Uterus (tissue), 4 donors: ENCODE results near the gene ZNF512B. TPM values are rescaled to one million over a fixed set of nuclear protein-coding genes. Genes with fewer than 3 reads are reported as not detected.
"Not testable (repeated sequence)": the region's sequence is repeated elsewhere in the genome, so short reads cannot be mapped to it uniquely, and the experiment has no call there.

Experiments
- DNase-seq, 2 donors: peaks; one replicate each; pipeline ENCODE4 v3.0.0-alpha.2; 2019 to 2020
- H3K27ac ChIP-seq, 2 donors: fragments of 200-600 bp; sonication (generic); 1 replicate in 1 of 2; 2 replicates in 1 of 2; pipeline ENCODE4 v1.5.1; 2016 to 2018
- H3K27me3 ChIP-seq, 2 donors: fragments of 200-600 bp; sonication (generic); one replicate each; pipeline ENCODE4 v1.5.1; 2018 to 2019; ENCODE audit warnings: control low read depth in 1 of 2
- H3K36me3 ChIP-seq, 2 donors: fragments of 200-600 bp; sonication (generic); one replicate each; pipeline ENCODE4 v1.5.1; 2019; ENCODE audit warnings: control low read depth in 1 of 2
- H3K4me1 ChIP-seq, 2 donors: fragments of 200-600 bp; sonication (generic); one replicate each; pipeline ENCODE4 v1.5.1; 2018 to 2019; ENCODE audit warnings: control low read depth in 1 of 2
- H3K4me3 ChIP-seq, 2 donors: fragments of 200-600 bp; sonication (generic); 1 replicate in 1 of 2; 2 replicates in 1 of 2; pipeline ENCODE4 v1.5.1; 2018 to 2019; ENCODE audit warnings: mild to moderate bottlenecking in 1 of 2
- H3K9me3 ChIP-seq, 2 donors: fragments of 200-600 bp; sonication (generic); one replicate each; pipeline ENCODE4 v1.5.1; 2019; ENCODE audit warnings: control low read depth in 1 of 2
- POLR2A ChIP-seq, 2 donors: fragments of 450-650 bp; IDR thresholded peaks; one replicate each; pipeline ENCODE4 v1.6.1; 2016; ENCODE audit warnings: antibody characterized with exemption in 2 of 2, mild to moderate bottlenecking in 1 of 2, moderate library complexity in 1 of 2
- intact Hi-C: fragments of 100-400 bp; cut with DNase I; formaldehyde crosslinking; loops from one replicate; pipeline ENCODE4 v1.15.1; 2023; ENCODE audit warnings: low total_unique reads
- total RNA-seq, 4 donors: library from RNA; depleted of rRNA in 3 of 4; stranded (reverse); fragments of >200 nt in 3 of 4; gene quantifications; one replicate each; pipeline versions ENCODE4 v1.1.0 to v1.2.4, GENCODE V29; 2014 to 2023
- TF ChIP-seq, protein P1 (sequence below), 4 experiments: fragments of 200-600 bp in 2 of 4; fragments of 450-650 bp in 2 of 4; sonication (generic) in 2 of 4; IDR thresholded peaks; one replicate each; pipeline ENCODE4 v1.5.1; 2016 to 2019; ENCODE audit warnings: antibody characterized with exemption in 4 of 4, mild to moderate bottlenecking in 2 of 4, moderate library complexity in 1 of 4
- donor health status: DM: yes; HTN: yes; CAD: no.

The ZNF512B gene
- total RNA-seq, 4 donors from 2014 or later: 4.7 to 23.3 (median 17.4) TPM

DNA sequence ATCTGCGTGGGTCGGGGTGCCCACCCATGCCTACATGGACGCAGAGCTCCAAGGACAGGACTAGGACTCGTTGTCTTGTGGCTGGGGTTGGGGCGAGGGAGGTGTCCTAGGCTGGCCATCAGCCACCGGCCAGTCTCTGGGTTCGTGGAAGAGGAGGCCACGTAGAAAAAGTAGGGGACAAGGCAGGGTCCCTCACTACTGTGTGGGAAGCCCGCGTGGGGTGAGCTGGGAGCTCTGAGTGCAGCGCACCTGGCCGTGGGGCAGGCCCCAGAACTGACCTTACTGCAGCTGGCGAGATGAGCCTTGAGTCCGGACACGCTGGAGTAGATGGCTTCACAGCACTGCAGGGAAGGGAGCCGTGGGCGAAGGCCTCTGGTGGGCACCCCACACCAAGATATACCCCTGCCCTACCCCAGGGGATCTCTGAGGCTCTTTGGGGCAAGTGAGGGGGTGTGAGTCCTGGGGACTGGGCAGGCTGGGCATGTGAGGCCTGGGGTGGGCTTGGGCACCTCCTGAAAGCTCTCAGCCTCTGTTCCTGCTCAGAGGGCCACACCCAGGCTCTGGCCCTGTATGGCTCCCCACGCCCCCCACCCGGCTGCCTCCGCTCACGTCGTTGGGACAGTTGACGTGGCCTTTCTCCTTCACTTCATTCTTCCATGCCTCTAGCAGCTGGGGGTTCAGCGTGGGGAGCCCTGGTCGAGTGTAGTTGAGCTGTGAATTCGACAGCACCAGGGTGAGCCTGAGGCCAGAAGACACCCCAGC is 7.9 kb downstream of the ZNF512B start:
- no peak for TF ChIP-seq POLR2A (IDR thresholded peaks at IDR 0.05)
- TF ChIP-seq, protein P1, sequence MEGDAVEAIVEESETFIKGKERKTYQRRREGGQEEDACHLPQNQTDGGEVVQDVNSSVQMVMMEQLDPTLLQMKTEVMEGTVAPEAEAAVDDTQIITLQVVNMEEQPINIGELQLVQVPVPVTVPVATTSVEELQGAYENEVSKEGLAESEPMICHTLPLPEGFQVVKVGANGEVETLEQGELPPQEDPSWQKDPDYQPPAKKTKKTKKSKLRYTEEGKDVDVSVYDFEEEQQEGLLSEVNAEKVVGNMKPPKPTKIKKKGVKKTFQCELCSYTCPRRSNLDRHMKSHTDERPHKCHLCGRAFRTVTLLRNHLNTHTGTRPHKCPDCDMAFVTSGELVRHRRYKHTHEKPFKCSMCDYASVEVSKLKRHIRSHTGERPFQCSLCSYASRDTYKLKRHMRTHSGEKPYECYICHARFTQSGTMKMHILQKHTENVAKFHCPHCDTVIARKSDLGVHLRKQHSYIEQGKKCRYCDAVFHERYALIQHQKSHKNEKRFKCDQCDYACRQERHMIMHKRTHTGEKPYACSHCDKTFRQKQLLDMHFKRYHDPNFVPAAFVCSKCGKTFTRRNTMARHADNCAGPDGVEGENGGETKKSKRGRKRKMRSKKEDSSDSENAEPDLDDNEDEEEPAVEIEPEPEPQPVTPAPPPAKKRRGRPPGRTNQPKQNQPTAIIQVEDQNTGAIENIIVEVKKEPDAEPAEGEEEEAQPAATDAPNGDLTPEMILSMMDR (IDR thresholded peaks at IDR 0.05): no peak
- H3K4me3 ChIP-seq: no peak overlapping the region
- DNase-seq: no peak
- no peaks in the 10 kb centered on the region for H3K27me3 ChIP-seq
- H3K9me3 ChIP-seq: no peaks in the 10 kb centered on the region
- no peaks in the 10 kb centered on the region for H3K36me3 ChIP-seq
- H3K27ac ChIP-seq: no peak overlapping the region
- H3K4me1 ChIP-seq: peaks cover 0 to 8% of the 10 kb centered on the region in 2 donors
- intact Hi-C loops: no loop called here

GRCh38 chr20:63960654-63961621 is 8.8 kb downstream of the ZNF512B start:
- H3K4me3 ChIP-seq, H3K27ac ChIP-seq, DNase-seq, H3K36me3 ChIP-seq, H3K9me3 ChIP-seq, intact Hi-C loops, H3K4me1 ChIP-seq, H3K27me3 ChIP-seq: not testable (repeated sequence)

DNA sequence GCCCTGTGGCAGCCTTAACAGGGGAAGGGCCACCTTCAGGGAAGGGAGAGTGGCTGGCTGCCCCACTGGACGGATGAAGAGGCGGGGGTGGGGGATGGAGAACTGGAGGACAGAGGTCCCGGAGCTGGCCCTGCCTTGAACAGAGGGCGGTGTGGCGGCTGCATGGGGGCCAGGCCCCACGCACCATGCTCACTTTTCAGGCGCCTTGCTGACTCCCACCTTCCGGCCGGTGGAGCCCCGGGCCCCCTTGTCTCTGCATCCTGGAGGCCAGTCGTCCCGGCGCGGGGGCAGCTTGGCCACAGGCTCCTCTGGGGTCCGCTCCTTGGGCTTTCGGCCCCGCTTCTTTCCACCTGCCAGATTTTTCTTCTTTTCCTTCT is 10.0 kb downstream of the ZNF512B start:
- H3K27me3 ChIP-seq: no peaks in the 10 kb centered on the region
- H3K27ac ChIP-seq: no peak overlapping the region
- H3K4me1 ChIP-seq: peaks cover 5 to 8% of the 10 kb centered on the region in 2 donors
- no peaks in the 10 kb centered on the region for H3K36me3 ChIP-seq
- intact Hi-C loops: no loop called here
- no peak overlapping the region for H3K4me3 ChIP-seq
- no peaks in the 10 kb centered on the region for H3K9me3 ChIP-seq
- no peak for DNase-seq
- TF ChIP-seq, protein P1 (IDR thresholded peaks at IDR 0.05): no peak
- no peak for TF ChIP-seq POLR2A (IDR thresholded peaks at IDR 0.05)

DNA sequence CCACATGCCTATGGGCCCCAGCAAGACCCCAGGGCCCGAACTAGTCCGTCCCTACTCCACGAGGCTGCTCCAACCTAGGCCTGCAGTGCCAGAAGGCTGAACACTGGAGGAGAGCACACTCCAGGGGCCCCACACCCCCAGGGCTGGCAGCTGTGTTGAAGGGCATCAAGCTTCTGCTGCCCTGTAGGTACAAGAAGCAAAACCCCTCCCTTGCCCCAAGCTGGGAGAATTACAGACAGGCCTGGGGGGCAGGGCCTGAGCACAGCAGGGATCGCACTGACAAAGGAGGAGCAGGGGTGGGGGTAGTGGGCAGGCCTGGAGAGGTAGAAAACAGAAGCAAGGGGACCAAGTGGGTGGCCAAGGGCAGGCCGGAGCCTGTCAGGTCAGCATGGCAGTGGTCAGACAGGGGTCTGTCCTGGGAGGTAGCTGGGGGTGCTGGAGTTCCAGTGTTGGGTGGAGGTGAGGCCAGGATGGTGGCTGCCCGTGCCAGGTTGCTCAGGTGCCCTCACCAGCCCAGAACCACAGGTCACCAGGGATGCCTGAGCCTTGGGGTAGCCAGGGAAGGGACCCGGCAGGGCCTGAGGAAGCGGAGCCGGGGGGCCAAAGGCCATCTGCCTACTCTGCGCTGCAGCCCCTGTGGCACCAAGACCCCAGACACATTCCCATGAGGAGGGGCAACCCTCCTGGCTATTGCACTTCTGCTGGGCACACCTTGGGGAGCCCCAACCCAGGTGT is 10.6 kb downstream of the ZNF512B start:
- Histone ChIP-seq H3K36me3 (no peaks in the 10 kb centered on the region), H3K4me3 (no peak overlapping the region), H3K9me3 (no peaks in the 10 kb centered on the region), H3K27ac (no peak overlapping the region), H3K27me3 (no peaks in the 10 kb centered on the region), H3K4me1 (peaks cover 8 to 9% of the 10 kb centered on the region in 2 donors)
- TF ChIP-seq POLR2A (IDR thresholded peaks at IDR 0.05): no peak
- TF ChIP-seq, protein P1 (IDR thresholded peaks at IDR 0.05): no peak
- intact Hi-C loops: no loop called here
- DNase-seq: no peak

DNA sequence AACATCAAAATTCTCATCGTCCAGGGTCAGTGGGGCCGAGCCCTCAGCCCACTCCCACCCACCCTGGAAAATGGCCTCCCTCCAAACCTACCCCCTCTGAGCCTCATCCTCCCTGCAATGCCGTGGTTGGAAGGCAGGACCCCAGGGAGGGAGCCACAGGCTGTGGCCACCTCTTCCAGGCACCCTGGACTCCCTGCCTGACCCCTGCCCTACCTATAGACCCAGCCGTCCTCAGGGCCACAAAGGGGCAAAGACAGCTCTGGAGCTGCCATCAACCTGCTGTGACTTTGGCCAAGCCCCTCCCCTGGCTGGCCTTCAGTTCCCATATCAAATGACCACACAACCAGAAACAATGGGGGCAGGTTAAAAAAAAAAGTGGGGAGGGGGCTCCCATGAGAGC is 11.3 kb downstream of the ZNF512B start:
- DNase-seq: no peak

More for the DNA sequence above, 11.3 kb downstream of the ZNF512B start:
- no peaks in the 10 kb centered on the region for H3K36me3 ChIP-seq
- no peaks in the 10 kb centered on the region for H3K9me3 ChIP-seq
- no peak overlapping the region for H3K27ac ChIP-seq
- peaks cover 8 to 9% of the 10 kb centered on the region in 2 donors for H3K4me1 ChIP-seq
- H3K27me3 ChIP-seq: no peaks in the 10 kb centered on the region
- intact Hi-C loops: no loop called here
- TF ChIP-seq POLR2A (IDR thresholded peaks at IDR 0.05): no peak
- TF ChIP-seq, protein P1 (IDR thresholded peaks at IDR 0.05): no peak
- no peak overlapping the region for H3K4me3 ChIP-seq
